Measurements from ENCODE around the gene PHAF1.

The PHAF1 gene

GRCh38 chr16:67154578-67155294 is 45.0 kb downstream of the PHAF1 start:
- Histone ChIP-seq H3K27me3 (ENCODE audit: insufficient read depth, low read length) (peaks cover 75% of the 10 kb centered on the region), H3K4me3 (ENCODE audit: low read length) (peak overlapping the region; percentile 30), H2AFZ (ENCODE audit: low read depth, low read length) (no peak overlapping the region), H3K4me1 (ENCODE audit: insufficient read depth, low read length) (peaks cover 8% of the 10 kb centered on the region), H3K36me3 (ENCODE audit: insufficient read depth, low read length) (no peaks in the 10 kb centered on the region), H3K9me3 (ENCODE audit: low read length) (peaks cover under 1% of the 10 kb centered on the region)

GRCh38 chr16:67155295-67156142 is 45.8 kb downstream of the PHAF1 start:
- Histone ChIP-seq H3K36me3 (ENCODE audit: insufficient read depth, low read length) (no peaks in the 10 kb centered on the region), H3K9me3 (ENCODE audit: low read length) (no peaks in the 10 kb centered on the region), H3K4me3 (ENCODE audit: low read length) (peak overlapping the region; percentile 30), H3K4me1 (ENCODE audit: insufficient read depth, low read length) (peaks cover 8% of the 10 kb centered on the region), H2AFZ (ENCODE audit: low read depth, low read length) (no peak overlapping the region), H3K27me3 (ENCODE audit: insufficient read depth, low read length) (peaks cover 81% of the 10 kb centered on the region)

- no peak overlapping the region for H3K4me3 ChIP-seq (ENCODE audit: low read length)
- peaks cover 80% of the 10 kb centered on the region for H3K27me3 ChIP-seq (ENCODE audit: insufficient read depth, low read length)
Observed at GRCh38 chr16:67156143-67156844, 46.6 kb downstream of the PHAF1 start.

GRCh38 chr16:67157106-67157748 is 47.5 kb downstream of the PHAF1 start:
- no peaks in the 10 kb centered on the region for H3K9me3 ChIP-seq (ENCODE audit: low read length)
- no peak overlapping the region for H3K4me3 ChIP-seq (ENCODE audit: low read length)
- H3K36me3 ChIP-seq (ENCODE audit: insufficient read depth, low read length) = no peaks in the 10 kb centered on the region
- H2AFZ ChIP-seq (ENCODE audit: low read depth, low read length) = no peak overlapping the region
- peaks cover 82% of the 10 kb centered on the region for H3K27me3 ChIP-seq (ENCODE audit: insufficient read depth, low read length)
- peaks cover 8% of the 10 kb centered on the region for H3K4me1 ChIP-seq (ENCODE audit: insufficient read depth, low read length)

More at GRCh38 chr16:67156143-67156844, 46.6 kb downstream of the PHAF1 start:
- H3K9me3 ChIP-seq (ENCODE audit: low read length) = no peaks in the 10 kb centered on the region
- H3K4me1 ChIP-seq (ENCODE audit: insufficient read depth, low read length) = peaks cover 8% of the 10 kb centered on the region
- no peaks in the 10 kb centered on the region for H3K36me3 ChIP-seq (ENCODE audit: insufficient read depth, low read length)
- no peak overlapping the region for H2AFZ ChIP-seq (ENCODE audit: low read depth, low read length)

GRCh38 chr16:67157892-67158635 is 48.3 kb downstream of the PHAF1 start:
- Histone ChIP-seq H3K27me3 (ENCODE audit: insufficient read depth, low read length) (peaks cover 84% of the 10 kb centered on the region), H3K4me3 (ENCODE audit: low read length) (no peak overlapping the region)

GRCh38 chr16:67158637-67159600 is 49.2 kb downstream of the PHAF1 start:
- H3K27me3 ChIP-seq (ENCODE audit: insufficient read depth, low read length) = peaks cover 87% of the 10 kb centered on the region
- H3K4me1 ChIP-seq (ENCODE audit: insufficient read depth, low read length) = peaks cover 10% of the 10 kb centered on the region
- peak overlapping the region; percentile 53 for H3K4me3 ChIP-seq (ENCODE audit: low read length)
- no peaks in the 10 kb centered on the region for H3K36me3 ChIP-seq (ENCODE audit: insufficient read depth, low read length)
- H3K9me3 ChIP-seq (ENCODE audit: low read length) = no peaks in the 10 kb centered on the region
- H2AFZ ChIP-seq (ENCODE audit: low read depth, low read length) = peak overlapping the region; percentile 56

More at GRCh38 chr16:67157892-67158635, 48.3 kb downstream of the PHAF1 start:
- Histone ChIP-seq H2AFZ (ENCODE audit: low read depth, low read length) (no peak overlapping the region), H3K4me1 (ENCODE audit: insufficient read depth, low read length) (peaks cover 8% of the 10 kb centered on the region), H3K9me3 (ENCODE audit: low read length) (no peaks in the 10 kb centered on the region), H3K36me3 (ENCODE audit: insufficient read depth, low read length) (no peaks in the 10 kb centered on the region)

GRCh38 chr16:67161595-67162058 is 51.9 kb downstream of the PHAF1 start:
- H3K4me3 ChIP-seq (ENCODE audit: low read length) = no peak overlapping the region
- no peaks in the 10 kb centered on the region for H3K9me3 ChIP-seq (ENCODE audit: low read length)
- no peak overlapping the region for H2AFZ ChIP-seq (ENCODE audit: low read depth, low read length)
- no peaks in the 10 kb centered on the region for H3K36me3 ChIP-seq (ENCODE audit: insufficient read depth, low read length)
- peaks cover 10% of the 10 kb centered on the region for H3K4me1 ChIP-seq (ENCODE audit: insufficient read depth, low read length)
- peaks cover 91% of the 10 kb centered on the region for H3K27me3 ChIP-seq (ENCODE audit: insufficient read depth, low read length)

GRCh38 chr16:67162506-67163163 is 52.9 kb downstream of the PHAF1 start:
- Histone ChIP-seq H3K36me3 (ENCODE audit: insufficient read depth, low read length) (no peaks in the 10 kb centered on the region), H3K9me3 (ENCODE audit: low read length) (no peaks in the 10 kb centered on the region), H3K4me3 (ENCODE audit: low read length) (peak overlapping the region; percentile 43), H3K4me1 (ENCODE audit: insufficient read depth, low read length) (peaks cover 10% of the 10 kb centered on the region), H3K27me3 (ENCODE audit: insufficient read depth, low read length) (peaks cover 91% of the 10 kb centered on the region), H2AFZ (ENCODE audit: low read depth, low read length) (peak overlapping the region; percentile 60)

GRCh38 chr16:67163164-67163998 is 53.6 kb downstream of the PHAF1 start:
- H3K4me3 ChIP-seq (ENCODE audit: low read length) = peak overlapping the region; percentile 43
- H3K36me3 ChIP-seq (ENCODE audit: insufficient read depth, low read length) = no peaks in the 10 kb centered on the region
- H3K27me3 ChIP-seq (ENCODE audit: insufficient read depth, low read length) = peaks cover 91% of the 10 kb centered on the region

GRCh38 chr16:67163999-67164558 is 54.3 kb downstream of the PHAF1 start:
- Histone ChIP-seq H2AFZ (ENCODE audit: low read depth, low read length) (peak overlapping the region; percentile 60), H3K27me3 (ENCODE audit: insufficient read depth, low read length) (peaks cover 91% of the 10 kb centered on the region), H3K36me3 (ENCODE audit: insufficient read depth, low read length) (no peaks in the 10 kb centered on the region), H3K4me3 (ENCODE audit: low read length) (peak overlapping the region; percentile 43), H3K9me3 (ENCODE audit: low read length) (no peaks in the 10 kb centered on the region), H3K4me1 (ENCODE audit: insufficient read depth, low read length) (peaks cover 10% of the 10 kb centered on the region)

More at GRCh38 chr16:67163164-67163998, 53.6 kb downstream of the PHAF1 start:
- H3K4me1 ChIP-seq (ENCODE audit: insufficient read depth, low read length) = peaks cover 10% of the 10 kb centered on the region
- H3K9me3 ChIP-seq (ENCODE audit: low read length) = no peaks in the 10 kb centered on the region
- peak overlapping the region; percentile 60 for H2AFZ ChIP-seq (ENCODE audit: low read depth, low read length)

Data from neuron (in vitro differentiated cells).